CD4-positive, alpha-beta T cell treated with Interleukin-4 for 1 hour (primary cell): ENCODE results near the gene FABP7.

ENCODE experiments used
- DNase-seq, 2 donors: peaks; one replicate each; pipeline ENCODE4 v3.0.0-alpha.2; 2020 to 2022

Gene FABP7

DNA sequence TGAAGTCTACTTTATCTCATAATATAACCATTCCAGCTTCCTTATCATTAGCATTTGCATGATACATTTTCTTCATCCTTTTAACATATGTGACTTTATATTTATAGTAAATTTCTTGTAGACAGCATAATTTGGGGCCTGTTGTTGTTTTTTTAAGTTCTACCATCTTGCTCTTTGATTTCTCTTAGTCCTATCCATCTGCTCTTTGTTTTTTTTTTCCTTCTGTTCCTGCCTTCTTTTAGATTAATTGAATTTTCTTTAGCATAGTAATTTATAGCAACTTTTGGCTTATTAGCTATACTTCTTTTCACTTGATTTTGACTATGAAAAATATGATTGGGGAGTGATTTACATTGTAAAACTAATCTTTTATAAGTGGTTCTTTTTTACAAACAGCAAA, 19.2 kb upstream of the FABP7 start:
- DNase-seq = no peak

DNA sequence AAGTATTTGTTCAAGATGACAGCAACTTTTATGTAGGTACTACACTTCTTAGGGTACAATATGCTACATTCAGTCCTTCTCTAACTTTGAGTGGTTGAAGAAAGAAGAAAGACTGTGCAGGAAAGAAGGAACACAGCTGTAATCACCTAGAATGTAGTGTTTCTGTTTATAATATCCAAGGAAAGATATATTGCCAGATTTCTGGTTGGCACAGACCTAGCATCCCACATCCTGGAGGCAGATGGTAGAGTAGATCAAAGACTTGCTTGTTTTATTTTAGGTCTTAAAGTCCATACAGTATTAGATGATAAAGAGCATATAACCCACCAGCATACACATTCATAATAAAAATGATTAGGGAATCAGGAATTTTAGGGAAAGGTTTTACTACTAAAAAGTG, 13.3 kb upstream of the FABP7 start:
- DNase-seq = no peak

DNA sequence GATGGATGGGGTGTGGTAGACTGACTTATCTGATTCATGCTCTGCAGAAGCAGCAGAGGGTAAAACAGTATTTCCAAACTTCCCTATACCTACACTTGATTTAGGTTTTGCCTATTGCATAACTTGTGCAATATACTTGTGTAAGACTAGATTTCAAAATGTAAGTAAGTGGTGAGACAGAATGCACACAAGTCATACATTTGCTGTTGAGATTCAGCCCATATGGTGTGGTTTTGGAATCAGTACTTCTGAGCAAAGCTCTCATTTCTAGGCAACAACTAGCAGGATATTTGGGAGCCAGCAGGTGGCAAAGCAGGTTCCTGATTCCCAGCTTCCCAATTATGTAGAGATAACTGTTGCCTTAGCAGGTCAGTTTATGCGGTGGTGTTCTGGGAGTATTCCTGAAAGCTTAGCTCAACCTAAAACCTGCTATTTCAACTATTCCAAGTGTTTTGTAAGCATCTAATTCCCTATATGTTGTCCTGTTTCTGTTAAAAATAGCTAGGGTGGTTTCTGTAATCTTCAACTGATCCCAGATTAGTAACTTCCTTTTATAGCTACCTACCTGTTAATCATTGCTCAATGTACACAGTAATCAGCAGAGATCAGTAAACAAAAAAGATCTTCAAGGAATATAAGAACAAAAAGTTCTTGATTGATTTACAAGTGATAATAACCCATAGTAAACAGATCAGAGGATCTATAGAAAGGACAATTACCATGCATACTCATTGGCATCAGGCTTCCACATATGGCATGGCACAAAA, 8.5 kb upstream of the FABP7 start:
- DNase-seq = no peak

DNA sequence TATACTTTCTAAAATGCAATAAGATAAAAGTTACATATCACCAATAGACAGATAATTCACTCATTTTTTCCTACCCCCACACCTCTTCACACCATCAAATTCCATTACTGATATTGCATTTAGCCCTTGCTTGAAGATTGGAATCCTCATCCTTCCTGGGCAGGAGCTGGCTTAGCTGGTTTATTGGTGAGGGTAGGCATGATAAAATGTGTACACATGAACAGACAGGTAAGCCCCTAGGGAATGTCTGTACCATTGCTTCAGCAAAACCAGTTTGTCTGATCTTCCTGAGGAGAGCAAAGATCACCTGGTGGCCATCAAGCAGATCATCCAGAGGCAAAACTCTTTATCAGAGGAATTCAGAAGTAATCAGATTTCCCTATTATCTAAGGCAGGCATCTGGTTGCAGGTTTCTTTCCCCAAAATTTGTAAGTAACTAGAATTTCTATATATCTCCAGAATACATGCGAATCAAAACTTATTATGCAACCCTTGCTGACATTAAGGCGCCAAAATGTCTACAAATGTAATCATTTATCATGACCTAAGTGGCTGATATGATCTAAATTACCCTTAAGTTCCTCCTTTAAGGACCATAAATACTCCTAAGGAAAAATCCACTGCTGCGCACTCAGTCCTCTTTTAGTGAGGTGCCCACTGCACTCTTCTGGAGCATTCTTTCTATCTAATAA, 6.6 kb upstream of the FABP7 start:
- DNase-seq = no peak

DNA sequence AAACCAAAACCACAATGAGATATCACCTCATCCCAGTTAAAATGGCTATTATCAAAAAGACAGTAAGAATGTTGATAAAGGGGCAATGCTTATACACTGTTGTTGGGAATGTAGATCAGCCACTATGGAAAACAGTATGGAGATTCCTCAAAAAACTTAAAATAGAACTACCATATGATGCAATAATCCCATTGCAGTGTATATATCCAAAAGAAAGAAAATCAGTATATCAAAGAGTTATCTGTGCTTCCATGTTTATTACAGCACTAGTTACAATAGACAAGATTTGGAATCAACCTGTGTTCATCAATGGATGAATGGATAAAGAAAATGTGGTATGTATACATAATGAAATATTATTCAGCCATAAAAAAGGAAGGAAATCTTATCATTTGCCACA, 3.5 kb upstream of the FABP7 start:
- no peak for DNase-seq

DNA sequence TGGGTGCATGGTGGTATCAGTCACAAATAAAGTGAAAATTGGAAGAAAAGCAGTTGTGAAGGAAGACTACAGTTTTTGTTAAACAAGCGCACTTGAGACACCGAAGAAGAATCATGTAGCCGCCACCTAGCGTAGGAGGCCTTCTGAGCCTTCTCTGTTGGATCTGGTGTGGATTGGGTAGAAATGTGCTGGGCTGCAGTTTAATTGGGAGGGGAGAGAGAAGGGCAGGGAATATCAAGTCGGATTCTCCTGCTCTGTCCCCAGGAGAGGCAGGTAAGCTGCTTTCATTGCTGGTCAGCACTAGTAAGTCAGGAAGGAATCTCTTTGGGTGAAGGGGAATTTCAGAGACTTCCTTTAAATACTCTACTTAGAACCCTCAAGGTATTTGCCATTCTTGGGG, 1.2 kb upstream of the FABP7 start:
- no peak for DNase-seq

DNA sequence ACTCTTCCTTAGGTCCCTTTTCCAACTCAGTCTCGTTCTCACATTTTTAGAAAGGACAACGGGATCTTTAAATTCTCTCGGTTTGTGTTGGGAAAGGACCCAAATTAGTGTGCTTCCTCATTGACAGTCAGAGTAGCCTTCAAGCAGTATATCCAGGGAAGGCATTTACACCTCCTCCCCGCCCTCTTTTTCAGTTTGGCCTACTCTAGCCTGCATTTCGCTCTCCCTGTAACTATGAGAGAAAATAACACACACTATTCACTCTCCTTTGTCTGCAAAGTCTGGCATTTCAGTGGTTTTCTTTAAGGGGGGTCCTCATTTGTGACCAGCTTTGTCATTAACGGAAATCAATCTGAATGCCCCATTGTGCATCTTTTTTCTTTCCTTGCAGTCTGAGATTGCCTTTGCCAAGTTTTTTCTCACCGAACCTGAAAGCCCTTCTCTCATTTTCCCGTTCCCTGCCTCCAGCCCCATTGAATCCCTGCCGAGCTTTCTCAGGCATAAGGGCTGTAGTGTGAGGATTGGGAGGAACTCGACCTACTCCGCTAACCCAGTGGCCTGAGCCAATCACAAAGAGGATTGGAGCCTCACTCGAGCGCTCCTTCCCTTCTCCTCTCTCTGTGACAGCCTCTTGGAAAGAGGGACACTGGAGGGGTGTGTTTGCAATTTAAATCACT, 393 bp upstream of the FABP7 start:
- DNase-seq = no peak

DNA sequence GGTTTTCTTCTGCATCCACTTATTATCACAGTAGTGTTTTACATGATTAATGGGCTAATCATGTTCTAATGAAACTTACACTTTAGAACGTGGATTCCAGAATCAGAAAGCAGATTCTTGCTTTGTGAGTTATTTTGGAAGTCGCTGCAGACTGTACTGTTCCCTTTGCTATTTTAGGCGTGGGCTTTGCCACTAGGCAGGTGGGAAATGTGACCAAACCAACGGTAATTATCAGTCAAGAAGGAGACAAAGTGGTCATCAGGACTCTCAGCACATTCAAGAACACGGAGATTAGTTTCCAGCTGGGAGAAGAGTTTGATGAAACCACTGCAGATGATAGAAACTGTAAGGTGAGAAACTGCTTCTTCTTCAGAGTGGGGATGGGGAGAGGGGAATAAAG, 598 bp downstream of the FABP7 start:
- DNase-seq = no peak

DNA sequence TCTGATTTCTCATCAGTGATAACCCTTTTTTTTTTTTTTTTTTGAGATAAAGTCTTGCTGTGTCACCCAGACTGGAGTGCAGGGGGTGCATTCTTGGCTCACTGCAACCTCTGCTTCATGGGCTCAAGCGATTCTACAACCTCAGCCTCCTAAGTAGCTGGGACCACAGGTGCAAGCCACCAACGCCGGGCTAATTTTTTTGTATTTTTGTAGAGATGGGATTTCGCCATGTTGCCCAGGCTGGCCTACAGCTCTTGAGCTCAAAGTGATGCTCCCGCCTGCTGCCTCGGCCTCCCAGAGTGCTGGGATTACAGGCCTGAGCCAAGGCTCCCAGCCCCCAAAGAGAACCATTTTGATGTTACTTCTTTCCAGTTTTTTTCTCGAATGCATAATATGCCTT, 2.2 kb downstream of the FABP7 start:
- no peak for DNase-seq

DNA sequence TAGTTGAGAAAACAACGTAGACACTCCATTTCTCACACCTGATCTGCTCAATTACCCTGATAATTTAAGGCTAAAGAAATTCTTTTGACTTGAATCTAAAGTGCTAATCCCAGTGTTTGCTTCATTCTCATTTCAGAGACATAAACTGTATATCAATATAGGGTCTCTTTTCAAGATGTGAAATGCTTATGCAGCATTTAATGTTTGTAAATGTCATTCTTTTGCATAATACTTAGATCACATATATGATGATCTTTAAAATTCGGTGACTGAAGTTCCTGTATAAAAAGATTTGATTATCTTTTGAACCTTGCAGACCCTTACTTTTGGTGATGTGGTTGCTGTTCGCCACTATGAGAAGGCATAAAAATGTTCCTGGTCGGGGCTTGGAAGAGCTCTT, 3.9 kb downstream of the FABP7 start:
- DNase-seq = no peak

DNA sequence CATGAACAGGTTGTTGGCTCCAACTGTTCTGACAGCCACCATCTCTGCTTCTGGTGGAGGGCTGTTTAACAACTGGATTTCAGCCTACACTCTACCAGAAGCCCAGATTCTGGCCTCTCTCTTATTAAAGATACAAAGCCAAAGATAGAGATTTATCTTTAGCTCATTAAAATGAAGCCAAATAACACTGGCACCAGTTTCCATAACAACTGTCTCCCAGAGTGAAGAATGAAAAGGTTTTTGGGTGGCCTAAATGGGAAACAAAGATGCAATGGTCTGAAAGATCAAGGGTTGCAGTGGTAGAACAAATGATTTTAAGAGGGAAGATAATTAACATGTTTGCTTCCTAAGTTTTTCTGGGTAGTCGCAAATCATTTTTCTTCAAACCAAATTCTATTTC, 6.4 kb downstream of the FABP7 start:
- DNase-seq = no peak

DNA sequence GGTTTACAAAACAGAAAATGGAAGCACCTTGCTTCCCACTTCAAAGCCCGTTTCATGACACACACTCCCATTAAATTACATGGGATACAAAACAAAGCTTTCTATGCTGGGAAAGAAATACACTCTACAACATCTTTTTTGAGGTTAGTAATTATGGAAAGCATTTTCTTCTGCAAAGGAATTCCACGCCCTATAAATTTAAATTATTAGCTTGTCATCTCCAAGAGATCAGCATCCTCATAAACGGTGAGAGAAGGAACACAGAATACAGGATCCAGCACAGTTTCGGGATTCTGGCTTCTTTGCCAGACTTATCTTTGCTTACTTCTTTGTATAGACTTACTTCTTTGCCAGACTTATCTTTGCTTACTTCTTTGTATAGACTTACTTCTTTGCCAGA, 8.2 kb downstream of the FABP7 start:
- no peak for DNase-seq

DNA sequence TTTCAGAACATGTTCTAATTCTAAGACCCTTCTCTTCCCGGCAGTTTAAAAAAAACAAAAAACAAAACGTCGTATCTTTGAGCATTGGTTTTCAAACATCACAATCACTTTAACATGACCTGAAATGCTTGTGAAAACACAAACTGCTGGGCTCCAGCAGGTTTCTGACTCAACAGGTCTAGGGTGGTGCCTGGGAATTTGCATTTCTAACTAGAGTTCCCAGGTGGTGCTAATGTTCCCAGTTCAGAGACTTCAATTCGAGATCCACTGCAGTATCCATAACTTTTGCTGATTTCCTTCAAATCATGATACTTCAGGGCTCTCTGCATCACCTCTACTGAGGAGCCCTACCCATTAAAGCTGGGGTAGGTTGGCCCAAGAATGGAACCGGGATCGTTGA, 8.7 kb downstream of the FABP7 start:
- DNase-seq = no peak

DNA sequence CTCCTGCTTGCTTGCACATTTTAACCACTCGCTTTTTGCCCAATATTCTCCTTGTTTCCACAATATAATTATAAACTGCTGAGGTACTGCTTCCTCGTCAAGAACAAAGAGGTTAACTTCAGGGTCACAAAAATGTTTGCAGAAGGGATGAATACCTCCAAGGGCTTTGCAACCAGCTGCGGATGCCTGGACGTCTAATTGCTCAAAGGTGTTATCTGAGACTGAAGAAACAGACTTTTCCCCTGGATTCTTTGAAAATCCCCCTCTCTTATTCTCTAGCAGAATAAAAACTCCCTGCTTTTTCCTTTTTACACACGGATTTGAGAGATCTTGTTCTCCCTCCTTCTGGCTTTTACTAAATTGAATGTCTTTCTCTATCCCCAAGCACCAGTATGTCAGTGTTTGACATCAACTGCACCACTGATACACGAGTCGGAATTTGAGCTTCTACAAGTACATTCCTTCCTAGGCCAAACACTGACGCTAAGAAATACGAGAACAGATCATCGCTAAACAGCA, 9.2 kb downstream of the FABP7 start:
- no peak for DNase-seq

DNA sequence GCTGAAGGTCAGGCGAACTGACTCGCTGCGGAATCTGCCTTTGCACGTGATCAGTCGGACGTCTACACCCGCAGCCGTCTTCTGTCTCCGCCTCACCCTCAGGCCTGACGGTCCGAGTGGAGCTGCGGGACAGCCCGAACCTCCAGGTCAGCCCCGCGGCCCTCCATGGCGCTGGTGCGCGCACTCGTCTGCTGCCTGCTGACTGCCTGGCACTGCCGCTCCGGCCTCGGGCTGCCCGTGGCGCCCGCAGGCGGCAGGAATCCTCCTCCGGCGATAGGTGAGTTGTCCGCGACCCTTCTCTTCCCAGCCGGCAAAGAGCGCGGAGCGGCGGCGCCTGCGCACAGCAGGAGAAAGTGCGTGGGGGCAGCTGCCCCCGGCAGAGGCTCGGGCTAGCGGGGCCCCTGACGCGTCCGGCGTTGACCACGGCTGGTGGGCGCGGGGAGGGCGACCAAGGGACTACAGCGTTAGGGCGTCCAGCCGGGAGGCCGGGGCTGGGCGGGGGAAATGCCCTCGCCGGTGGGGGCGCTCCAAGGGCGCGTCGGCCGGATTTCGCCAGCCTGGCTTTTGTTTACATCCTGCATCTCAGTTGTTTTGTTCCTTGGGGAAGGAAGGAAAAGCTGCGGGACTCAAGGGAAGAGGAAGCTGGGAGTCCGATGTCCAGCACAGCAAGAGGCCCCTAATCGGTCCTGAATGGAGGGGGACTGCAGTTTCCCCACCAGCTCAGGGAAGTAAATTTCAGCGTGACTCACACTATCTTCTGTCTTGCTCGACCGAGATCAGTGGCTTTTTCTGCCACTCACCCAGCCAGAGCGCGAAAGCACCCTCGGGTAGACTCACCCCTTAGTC, 9.9 kb downstream of the FABP7 start, which contains the start of gene SMPDL3A:
SMPDL3A (plus strand) TSS at position 77 of the 846 bp plus-strand sequence; CDS start at position 166, 89 bp downstream.
- peak; percentile 0 to 67 for DNase-seq

DNA sequence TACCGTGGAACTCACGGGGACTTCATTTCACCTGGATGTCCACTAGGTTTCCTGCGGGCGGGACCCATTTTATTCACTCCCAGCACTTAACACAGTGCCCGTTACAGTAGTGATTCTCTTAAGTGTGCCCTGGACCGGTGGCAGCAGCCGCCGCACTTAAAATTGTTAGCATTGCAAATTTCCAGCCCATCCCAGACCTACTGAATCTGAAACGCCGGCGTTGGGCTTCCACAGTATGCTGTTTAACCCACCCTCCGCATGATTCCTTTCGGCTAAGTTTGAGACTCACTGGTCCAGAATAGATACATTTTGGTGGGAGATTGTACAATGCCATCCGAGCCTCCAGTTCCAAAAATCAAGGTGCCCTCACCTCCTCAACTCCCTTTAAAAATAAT, 10.5 kb downstream of the FABP7 start:
- no peak for DNase-seq

DNA sequence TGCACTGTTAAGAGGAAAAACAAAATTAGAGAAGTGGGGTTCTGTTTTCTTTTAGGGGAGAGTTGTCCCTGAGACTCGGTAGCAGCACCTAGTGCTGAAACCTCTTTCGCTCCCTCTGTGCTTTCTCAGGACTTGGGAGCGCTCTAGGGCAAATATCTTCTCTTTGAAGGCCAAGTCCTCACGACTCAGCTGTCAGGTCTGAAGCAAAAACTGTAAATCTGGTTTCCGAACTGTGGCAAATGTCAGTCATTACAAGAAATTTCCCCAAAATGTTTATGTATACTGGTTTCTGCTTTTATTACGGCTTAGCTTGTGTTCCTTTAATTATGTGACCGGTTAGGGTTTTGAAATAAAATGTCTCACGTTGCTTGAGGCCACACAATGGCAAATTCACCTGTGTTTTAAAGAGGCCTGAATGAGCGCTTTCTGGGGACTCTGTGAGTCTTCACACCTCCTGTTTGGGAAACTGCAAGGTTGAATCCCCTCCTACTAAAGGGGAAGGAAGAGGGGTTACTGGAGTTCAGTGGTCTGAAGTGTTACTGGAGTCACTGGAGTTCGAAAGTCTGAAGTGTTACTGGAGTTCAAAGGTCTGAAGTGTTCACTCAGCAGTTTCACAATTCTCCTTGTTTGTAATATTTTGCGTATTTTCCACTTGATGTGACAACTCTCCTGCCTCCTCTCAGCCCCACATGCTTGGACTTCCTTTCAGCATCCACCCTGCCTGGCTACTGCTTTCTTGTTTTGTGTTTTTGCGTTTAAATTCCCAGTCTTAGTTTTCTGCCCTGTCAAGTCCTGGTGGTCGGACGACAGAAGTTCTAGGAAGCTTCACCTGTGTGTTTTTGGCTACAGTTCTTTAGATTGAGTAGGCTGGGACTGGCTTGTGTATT, 11.2 kb downstream of the FABP7 start:
- peak in 1 of 2 donors; percentile 35 for DNase-seq

DNA sequence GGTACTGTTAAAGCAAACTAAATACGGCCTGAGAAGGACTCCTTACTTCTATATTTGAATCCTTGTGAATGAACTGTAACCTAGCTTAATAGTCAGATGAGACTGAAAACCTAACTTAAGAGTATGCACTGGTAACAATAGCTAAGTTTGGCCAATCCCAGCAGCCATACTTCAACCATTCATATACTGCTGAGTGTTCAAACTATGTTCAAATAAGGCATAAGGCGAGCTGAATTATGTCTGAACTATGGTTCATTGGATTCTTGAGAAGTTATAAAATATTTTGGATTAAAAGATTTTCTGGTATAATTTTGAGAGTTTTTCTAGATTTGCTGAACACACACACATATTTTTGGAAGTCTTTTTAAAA, 11.8 kb downstream of the FABP7 start:
- no peak for DNase-seq

DNA sequence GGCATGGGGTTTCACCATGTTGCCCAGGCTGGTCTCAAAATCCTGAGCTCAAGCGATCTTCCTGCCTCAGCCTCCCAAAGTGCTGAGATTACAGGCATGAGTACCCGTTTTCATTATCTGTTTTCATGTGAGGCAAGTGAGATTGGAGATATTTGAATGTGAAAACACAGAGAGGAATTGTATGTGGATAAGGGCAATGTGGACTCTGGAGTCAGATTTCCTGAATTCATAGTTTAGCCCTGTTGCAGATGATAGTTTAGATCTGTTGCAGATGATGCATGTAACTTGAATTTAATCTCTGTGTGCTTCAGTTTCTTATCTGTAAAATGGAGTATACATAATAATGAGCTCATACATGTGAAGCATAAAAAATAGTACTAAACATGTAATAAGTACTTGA, 13.2 kb downstream of the FABP7 start:
- DNase-seq = no peak

DNA sequence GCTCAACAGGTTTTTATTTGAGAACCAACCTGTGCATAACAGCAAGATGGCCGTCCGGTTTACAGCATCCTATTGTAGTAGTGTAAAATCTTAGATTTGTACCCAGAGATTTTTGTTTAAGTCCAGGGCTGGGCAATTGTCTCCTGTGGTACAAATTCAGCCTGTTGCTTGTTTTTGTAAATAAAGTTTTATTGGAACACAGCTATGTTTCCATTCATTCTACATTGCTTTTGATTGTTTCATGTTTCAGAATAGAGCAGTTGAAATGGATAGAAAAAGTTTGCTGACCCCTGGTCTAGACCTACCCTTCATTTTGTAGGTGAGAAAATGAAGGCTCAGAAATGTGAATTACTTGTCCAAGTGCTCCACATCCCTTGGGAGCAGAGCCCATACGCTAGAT, 18.0 kb downstream of the FABP7 start:
- no peak for DNase-seq

DNA sequence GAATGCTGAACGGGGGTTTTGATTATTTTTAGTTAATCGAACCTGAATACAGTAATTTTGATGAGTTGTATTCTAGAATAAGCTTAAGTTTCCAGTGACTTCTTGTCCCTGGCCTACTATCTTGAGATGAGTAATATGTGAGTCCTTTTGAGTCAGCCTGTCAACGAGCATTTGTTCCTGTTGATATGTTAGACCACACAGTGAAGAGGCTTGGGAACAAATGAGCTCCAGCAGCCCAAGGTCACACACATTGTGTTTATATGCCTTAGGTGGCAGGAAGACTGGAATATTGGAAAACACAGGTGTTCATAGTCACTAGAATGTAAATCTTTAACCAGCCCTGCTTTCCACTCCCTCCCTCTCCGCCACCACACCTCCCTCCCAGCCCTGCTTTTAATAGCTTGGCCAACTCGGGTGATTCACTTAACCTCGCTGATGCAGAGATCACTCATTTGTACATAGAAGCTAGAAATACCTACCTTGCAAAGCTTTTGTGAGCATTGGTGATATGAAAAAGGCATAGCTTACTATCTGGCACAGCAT, 18.7 kb downstream of the FABP7 start:
- DNase-seq = no peak
